ENCODE data around the gene FUT6. TPM values are rescaled to one million over a fixed set of nuclear protein-coding genes. Genes with fewer than 3 reads are reported as not detected.
A peak's percentile ranks its signal among the peaks of the same experiment; 100 is the strongest.

The FUT6 gene
- polyA plus RNA-seq, 1 donor: 13.4 TPM

DNA sequence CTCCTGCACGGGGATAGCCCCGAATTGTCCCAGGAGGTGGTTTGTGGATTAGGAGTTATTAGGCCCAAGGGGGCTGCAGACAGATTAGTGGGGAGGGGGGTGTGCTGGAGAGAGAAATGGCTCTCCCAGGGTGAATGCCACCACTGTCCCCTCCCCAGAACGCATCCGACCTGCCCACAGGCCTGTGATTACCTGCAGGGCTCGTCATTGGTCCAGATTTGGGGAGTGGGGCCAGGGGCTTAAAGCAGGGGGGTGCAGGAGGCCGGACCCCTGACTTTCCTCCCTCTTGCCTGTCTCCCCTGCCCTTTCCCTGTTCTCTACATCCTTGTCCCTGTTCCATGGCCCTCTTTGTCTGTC lies 33.4 kb downstream of the FUT6 start:
- DNase-seq: no peak

- DNase-seq: peak; percentile 86
These were observed 33.9 kb downstream of the FUT6 start for GRCh38 chr19:5805462-5806132.

DNA sequence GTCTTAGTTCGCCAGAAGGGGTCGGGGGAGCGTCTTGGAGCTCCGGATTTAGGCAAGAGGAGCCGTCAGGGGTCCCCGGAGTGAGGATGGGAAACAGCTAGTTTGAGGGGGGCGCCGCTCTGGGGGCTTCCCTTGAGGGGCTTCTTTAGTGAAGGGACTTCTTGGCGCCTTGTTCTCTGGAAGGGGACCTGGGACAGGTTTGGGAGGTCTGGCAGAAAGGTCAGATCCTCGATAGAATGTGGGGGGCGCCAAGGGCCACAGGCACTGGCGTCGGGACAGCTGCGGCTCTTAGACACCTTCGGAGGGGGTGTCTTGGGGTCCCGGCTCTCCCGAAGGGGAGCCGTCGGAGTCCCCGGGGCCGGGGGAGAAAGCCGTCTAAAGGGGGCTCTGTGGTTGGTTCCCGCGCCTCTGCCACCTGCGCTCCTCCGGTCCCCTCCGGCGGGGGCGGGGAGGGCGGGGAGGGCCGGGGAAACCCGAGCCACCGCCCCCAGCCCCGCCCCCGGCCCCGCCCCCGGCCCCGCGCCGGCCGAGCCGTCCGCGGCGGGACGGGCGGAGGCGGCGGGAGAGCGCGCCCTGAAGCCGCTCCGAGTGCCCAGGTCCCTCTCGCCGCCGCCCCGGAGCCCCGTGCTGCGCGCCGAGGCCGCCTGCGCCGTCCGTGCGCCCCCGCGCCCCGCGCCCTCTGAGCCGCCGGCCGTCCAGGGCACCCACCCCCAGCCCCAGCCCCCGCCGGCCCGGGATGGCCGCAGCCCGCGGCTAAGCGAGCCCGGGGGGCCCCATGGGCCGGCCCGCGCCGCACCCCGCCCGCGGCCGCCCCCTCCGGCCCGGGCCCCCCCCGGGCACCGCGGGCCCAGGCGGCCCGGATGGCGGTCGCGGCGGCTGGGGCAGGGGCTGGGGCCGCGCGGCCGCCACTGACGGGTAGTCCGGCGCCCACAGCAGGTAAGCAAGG lies 34.7 kb downstream of the FUT6 start, which contains the start of gene NRTN:
Gene NRTN, plus strand, starts transcription at position 552 of the 946 bp plus-strand sequence. CDS start 19,099 bp downstream, outside the sequence.
- no peak for DNase-seq

DNA sequence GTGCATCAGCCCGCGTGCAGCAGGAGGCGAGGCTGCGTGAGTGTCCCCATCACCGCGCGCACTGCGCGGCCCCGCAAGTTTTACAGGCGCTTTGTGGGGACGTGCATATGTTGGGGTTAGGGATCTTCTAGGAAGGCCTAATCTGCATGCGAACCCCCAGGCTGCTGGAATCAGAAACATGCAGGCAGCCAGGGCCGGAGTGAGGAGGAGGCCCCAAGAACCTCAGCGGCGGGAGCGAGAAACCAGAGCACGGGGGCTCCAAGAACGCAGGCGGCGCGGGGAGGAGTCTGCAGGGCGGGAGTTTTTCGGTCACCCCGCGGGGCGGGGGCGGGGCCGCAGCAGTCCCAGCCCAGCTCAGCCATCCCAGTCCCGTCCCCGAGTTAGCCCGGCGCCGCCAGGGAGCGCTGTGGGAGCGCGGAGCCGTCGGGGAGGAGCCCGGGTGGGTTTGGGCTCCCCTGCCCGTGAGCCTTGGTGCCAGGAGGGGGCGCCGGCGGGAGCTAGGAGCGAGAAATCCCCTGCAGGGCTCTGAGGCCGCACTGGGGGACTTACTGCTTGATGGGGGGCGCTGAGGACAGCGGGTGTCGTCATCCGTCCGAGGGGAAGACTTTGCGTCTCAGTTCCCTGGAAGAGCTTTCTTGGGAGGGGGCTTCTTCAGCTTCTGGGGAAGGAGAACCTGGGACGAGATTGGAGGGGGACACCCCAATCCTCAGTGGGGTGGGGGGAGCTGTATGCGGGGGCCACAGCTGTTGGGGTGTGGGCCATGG lies 35.6 kb downstream of the FUT6 start:
- DNase-seq: peak; percentile 93

DNA sequence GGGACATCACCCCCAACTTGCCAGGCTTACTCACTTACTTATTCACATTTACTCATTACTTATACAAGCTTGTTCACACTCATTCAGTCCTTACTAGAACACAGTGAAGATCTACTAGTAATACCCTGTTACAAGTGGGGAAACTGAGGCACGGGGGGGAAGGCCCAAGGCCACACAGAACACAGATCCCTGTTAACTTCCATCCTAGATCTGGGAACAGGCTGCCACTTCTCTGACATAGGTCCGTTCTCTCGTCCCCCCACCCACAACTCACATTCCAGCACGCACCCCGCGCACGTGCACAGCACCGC lies 36.1 kb downstream of the FUT6 start:
- DNase-seq: no peak

DNA sequence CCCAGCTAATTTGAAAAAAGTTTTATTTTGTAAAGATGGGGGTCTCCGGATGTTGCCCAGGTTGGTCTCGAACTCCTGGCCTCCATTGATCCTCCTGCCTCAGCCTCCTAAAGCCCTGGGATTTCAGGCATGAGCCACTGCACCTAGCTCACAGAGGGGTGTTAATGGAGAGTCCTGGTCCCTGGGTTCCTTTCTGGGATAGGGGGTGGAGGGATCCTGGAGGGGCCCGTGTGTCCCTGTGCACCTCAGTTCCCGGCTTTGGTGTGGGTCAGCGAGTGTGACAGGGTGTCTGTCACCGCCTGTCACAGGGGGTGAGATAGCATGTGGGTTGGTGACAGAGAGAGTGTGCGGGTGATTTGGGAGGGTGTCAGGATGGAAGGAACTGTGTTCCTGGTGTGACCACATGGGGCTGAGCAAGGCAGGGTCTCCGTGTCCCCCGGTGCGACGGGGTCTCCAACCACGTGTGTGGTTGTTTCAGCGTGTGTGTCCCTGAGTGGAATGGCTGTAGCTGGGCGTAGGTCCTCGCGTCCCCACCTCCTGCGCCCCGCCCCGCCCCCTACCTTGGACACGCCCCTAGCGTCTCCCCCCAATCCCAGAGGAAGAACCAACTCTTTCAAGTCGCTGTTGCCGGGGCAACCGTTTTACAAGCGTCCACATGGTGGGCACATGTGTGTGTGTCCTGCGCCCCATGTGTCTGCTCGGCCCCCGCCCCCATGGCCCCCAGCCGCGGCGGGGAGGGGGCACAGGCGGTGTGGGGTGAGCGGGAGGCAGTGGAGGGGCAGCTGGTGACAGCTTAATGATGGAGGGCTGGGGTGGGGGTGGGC lies 37.5 kb downstream of the FUT6 start:
- DNase-seq: peak; percentile 67

DNA sequence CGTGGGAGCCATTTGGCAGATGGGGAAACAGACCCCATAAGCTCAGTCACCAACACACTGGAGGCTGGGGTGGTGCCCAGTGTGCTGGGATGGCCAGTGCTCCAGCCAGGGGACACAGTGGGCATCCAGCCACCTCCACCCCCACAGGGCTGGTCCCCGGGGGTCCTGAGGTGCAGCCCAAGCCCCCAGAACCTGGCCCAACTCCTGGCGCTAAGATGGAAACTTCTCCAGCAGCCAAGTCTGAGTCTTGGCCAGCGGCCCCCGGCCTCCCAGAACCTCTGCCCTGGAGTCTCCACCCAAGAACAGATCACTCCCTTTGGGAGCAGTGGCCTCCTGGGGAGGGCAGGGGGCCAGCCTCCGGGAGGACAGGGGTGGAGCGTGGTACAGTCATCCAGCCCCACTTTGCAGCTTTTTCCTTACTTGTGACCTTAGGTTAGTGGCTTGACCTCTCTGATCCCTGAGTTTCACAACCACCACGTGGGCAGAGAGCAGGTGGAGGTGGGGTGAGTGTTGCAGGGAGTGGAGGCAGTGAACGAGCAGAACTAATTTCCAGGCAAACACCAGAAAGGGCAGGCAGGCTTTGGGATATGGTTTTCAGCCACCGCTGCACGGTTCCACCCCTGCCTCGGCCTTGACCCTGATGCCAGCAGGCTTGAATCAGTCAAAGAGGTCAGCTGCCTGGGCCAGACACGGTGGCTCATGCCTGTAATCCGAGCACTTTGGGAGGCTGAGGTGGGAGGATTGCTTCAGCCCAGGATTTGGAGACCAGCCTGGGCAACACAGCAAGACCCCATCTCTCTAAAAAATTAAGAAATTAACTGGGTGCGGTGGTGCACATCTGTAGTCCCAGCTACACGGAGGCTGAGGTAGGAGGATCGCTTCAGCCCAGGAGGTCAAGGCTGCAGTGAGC lies 38.9 kb downstream of the FUT6 start:
- no peak for DNase-seq

DNA sequence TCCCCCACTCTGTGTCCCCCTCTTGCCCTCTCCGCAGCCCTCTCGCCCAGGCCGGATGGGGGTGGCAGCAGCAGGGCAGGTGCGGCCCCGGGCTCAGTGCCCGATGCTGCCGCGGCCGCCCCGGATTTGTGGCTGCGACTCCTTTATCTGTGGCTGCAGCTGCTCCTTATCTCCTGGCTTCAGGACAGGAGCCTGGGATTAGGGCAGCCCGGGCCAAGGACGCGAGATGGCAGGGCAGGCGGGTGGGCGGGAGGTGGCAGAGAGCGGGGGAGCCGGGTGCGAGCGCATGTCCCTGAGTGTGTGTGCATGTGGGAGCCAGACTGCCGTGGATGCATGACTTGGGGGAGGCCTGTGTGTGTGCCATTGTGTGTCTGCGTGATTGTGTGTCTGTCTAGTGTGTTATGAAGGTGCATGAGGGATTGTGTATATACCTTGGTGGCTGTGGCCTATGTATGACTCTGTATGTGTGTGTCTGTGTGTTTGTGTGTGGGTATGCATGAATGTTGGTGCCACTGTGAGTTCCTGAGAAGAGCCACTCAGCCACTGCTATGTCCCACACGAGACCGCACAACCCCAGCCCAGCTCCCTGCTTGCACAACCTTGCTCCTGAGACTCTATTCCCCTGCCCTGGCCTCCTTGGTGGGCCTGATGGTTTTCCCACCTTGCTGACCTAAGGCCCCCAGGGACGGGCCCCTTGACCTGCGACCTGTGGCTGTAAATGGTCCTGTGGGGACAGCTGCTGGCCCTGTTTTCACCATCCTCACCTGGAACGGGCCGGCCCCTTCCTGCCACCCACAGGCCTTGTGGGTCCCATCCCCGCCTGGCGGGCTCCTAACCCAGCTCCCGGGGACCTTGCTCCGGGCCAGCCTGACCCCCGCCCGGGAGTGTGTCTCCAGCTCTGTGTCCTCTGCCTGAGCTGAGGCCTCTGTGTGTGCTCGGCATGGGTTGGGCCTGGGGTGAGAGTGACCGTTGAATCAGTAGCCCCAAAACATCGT lies 40.0 kb downstream of the FUT6 start:
- no peak for DNase-seq

DNA sequence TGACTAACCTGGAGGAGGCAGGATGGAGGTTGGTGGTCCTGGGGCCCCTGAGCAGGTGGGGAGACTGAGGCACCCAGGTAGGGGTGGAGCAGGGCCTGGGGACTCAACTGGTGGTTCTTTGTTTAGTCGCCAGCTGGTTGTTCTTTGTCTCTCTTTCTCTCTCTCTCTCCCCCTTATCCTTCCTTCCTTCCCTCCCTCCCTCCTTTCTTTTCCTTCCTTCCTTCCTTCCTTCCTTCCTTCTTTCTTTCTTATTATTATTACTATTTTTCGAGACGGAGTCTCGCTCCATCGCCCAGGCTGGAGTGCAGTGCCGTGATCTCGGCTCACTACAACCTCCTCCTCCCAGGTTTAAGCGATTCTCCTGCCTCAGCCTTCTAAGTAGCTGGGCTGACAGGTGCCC lies 41.3 kb downstream of the FUT6 start:
- no peak for DNase-seq

DNA sequence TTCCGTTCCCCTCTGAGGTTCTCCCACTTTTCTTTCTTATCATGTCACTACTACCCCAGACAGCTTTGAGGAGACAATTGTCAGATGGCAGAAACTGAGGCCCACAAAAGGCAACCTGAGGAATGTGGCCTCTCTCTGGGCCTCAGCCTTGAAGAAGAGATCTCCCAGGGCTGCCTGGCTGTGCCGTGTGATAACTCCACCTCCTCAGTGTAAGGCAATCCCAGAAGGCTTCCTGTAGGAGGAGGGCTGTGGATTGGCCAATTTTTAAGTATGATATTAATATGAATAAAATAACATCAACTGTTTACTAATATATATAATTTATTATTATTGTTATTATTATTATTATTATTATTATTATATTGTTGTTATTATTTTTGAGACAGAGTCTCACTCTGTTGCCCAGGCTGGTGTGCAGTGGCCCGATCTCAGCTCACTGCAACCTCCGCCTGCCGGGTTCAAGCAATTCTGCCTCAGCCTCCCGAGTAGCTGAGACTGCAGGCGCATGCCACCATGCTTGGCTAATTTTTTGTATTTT lies 44.1 kb downstream of the FUT6 start:
- no peak for DNase-seq

GRCh38 chr19:5793188-5793587 lies 46.3 kb downstream of the FUT6 start:
- no peak for DNase-seq

DNA sequence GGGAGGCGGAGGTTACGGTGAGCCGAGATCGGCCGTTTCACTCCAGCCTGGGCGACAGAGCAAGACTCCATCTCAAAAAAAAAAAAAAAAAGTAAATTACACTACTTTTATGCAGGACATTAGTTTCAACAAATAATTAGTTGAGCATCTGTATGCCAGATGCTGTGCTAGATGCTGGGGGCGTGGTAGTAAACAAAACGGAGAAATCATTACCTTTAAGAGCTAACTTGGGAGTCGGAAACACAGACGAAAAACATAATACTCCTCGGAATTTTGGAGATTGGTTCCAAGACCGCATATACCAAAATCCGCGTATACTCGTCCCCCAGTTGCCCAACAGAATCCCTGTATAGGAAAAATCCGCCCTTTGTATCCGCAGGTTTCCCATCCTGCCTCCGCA lies 47.3 kb downstream of the FUT6 start:
- DNase-seq: no peak

DNA sequence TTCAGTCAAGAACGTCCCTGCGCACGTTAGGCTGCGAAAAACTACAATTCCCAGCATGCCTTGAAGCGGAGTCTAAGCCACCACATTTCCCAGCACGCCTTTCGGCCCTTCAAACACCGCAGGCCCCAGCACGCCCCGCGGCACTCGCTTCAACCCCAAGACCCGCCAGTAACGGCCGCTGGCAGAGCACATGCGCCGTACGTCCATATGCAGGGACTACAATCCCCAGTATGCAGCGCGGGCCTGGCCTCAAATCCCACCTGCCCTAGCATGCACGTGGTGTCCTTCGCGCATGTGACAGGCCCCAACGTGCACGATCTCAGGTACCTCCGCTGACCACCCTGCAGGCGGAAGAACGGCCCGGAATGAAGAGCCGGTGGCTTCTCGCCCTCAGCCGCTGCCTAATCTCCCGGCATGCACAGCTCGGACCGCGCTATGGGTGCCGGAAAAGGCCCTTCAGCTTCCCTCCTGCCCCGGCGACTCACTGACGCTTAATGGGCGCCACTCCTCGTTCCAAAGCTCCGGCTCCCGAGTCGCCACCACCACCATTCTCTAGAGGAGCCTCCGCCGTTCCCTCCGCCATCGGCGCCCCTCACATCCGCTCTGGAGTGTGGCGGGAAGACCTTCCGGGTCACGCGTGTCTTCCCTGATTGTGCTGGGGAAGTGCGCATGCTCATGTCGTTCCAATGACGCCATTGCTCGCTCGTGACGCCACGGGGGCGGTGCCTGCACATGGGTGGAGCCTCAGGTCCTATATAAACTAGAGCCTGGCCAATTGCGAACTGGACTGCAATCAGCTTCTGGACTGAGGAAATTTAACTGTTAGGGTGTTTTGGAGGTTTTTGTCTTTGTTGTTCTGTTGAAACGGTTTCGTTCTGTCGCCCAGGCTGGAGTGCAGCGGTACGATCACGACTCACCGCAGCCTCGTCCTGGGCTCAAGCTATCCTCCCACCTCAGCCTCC lies 48.7 kb downstream of the FUT6 start, which contains the start of gene DUS3L:
Gene DUS3L, minus strand, starts transcription at position 605 of the 962 bp plus-strand sequence. Its CDS starts 22 bp downstream, at position 583.
- peak; percentile 95 for DNase-seq

DNA sequence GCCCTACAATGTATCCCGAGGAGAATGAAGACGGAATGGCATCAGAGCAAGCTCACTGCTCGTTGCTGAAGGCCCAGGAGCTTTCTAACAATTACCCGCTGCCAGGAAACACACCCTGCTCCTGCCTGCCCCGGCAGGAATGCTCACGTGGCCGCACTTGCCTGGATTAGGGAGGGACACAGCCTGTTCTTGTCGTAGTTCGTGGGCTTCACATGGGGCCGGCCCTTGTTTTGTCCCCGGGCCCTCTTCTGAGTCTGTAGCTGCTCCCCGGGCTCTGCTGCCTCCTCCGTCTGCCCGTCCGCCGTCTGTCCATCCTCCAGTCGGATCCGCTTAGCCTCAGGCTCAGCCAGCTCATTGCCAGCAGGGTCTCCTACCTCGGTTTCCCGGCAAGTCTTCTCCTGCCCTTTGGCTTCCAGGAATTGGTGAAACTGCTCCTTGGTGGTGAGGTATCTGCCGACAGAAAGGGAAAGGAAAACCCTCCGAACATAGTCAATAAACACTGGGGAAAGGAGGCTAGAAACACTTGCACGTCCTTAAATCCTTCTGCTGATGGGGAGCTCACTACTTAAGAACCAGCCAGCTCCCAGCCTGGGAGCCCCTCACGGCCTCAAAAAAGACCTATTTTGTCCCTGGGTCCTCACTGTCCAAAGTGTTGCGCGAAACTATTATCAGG lies 49.5 kb downstream of the FUT6 start:
- no peak for DNase-seq

DNA sequence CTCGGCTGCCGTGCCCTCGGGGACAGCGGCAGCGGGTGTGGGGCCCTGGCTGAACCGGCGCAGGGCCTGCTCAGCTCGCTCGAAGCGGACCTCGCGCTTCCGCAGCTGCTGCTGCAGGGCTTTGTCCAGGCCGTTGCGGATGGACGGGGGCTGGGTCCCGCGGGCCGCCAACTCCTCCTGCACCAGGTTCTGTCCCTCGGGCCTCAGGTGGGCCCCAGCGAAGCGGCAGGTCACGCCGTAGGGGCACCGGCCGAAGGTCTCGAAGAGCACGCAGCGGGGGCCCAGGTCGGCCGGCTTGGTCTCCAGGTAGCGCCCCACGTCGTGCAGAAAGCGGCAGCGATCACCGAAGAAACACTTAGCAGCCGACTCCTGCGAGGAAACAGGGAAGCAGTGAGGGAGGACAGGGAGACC lies 50.1 kb downstream of the FUT6 start:
- no peak for DNase-seq

GRCh38 chr19:5788422-5788821 lies 51.1 kb downstream of the FUT6 start:
- DNase-seq: no peak

All from left kidney (tissue), 2 donors.